ENCODE measurements around the gene C18orf32. TPM values are rescaled to one million over a fixed set of nuclear protein-coding genes. Genes with fewer than 3 reads are reported as not detected.

The C18orf32 gene
- total and polyA plus RNA-seq, 2 of the 13 experiments (the other 11 are each of a cell fraction or from before 2014, with no cell fraction given), result 17.6 to 20.6 TPM

- TF ChIP-seq, protein P1, sequence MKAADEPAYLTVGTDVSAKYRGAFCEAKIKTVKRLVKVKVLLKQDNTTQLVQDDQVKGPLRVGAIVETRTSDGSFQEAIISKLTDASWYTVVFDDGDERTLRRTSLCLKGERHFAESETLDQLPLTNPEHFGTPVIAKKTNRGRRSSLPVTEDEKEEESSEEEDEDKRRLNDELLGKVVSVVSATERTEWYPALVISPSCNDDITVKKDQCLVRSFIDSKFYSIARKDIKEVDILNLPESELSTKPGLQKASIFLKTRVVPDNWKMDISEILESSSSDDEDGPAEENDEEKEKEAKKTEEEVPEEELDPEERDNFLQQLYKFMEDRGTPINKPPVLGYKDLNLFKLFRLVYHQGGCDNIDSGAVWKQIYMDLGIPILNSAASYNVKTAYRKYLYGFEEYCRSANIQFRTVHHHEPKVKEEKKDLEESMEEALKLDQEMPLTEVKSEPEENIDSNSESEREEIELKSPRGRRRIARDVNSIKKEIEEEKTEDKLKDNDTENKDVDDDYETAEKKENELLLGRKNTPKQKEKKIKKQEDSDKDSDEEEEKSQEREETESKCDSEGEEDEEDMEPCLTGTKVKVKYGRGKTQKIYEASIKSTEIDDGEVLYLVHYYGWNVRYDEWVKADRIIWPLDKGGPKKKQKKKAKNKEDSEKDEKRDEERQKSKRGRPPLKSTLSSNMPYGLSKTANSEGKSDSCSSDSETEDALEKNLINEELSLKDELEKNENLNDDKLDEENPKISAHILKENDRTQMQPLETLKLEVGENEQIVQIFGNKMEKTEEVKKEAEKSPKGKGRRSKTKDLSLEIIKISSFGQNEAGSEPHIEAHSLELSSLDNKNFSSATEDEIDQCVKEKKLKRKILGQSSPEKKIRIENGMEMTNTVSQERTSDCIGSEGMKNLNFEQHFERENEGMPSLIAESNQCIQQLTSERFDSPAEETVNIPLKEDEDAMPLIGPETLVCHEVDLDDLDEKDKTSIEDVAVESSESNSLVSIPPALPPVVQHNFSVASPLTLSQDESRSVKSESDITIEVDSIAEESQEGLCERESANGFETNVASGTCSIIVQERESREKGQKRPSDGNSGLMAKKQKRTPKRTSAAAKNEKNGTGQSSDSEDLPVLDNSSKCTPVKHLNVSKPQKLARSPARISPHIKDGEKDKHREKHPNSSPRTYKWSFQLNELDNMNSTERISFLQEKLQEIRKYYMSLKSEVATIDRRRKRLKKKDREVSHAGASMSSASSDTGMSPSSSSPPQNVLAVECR (CRISPR knock-in tag; IDR thresholded peaks at IDR 0.05; ENCODE audit: borderline replicate concordance), result peak; percentile 82; the same call in 1 of the 2 replicates
- TF ChIP-seq, protein P2, sequence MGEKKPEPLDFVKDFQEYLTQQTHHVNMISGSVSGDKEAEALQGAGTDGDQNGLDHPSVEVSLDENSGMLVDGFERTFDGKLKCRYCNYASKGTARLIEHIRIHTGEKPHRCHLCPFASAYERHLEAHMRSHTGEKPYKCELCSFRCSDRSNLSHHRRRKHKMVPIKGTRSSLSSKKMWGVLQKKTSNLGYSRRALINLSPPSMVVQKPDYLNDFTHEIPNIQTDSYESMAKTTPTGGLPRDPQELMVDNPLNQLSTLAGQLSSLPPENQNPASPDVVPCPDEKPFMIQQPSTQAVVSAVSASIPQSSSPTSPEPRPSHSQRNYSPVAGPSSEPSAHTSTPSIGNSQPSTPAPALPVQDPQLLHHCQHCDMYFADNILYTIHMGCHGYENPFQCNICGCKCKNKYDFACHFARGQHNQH (CRISPR knock-in tag; IDR thresholded peaks at IDR 0.05), result peak; percentile 74
- TF ChIP-seq ZNF790 (CRISPR knock-in tag; IDR thresholded peaks at IDR 0.05; ENCODE audit: borderline replicate concordance) (no peak), NFYB (CRISPR knock-in tag; IDR thresholded peaks at IDR 0.05) (0 out of 2 replicates have a peak, but pooled peaks have one; percentile 4), TMF1 (CRISPR knock-in tag; IDR thresholded peaks at IDR 0.05; ENCODE audit: low read depth) (no peak), SPEN (CRISPR knock-in tag; IDR thresholded peaks at IDR 0.05; ENCODE audit: low read depth) (peak; percentile 99), ZFYVE20 (CRISPR knock-in tag; IDR thresholded peaks at IDR 0.05; ENCODE audit: borderline replicate concordance, low read depth) (no peak), ARHGAP35 (CRISPR knock-in tag; IDR thresholded peaks at IDR 0.05; ENCODE audit: borderline replicate concordance) (no peak), MEIS1 (CRISPR knock-in tag; IDR thresholded peaks at IDR 0.05; ENCODE audit: borderline replicate concordance) (no peak), ZBTB7B (CRISPR knock-in tag; IDR thresholded peaks at IDR 0.05) (0 out of 2 replicates have a peak, but pooled peaks have one; percentile 55), BHLHE40 (IDR thresholded peaks at IDR 0.05; ENCODE audit: low read length) (no peak), ZNF879 (CRISPR knock-in tag; IDR thresholded peaks at IDR 0.05) (no peak), CREB1 (IDR thresholded peaks at IDR 0.05) (no peak), CREB1 (CRISPR knock-in tag; IDR thresholded peaks at IDR 0.05) (peak; percentile 47; the same call in 1 of the 2 replicates), SNRNP70 (IDR thresholded peaks at IDR 0.05; ENCODE audit: low read depth, low read length) (no peak), ATM (IDR thresholded peaks at IDR 0.05; ENCODE audit: borderline replicate concordance) (no peak), YY1 (IDR thresholded peaks at IDR 0.05; ENCODE audit: insufficient read depth, insufficient replicate concordance, low read depth, low read length) (peak; percentile 79), ZSCAN9 (CRISPR knock-in tag; IDR thresholded peaks at IDR 0.05; ENCODE audit: borderline replicate concordance) (peak; percentile 67; the same call in 1 of the 2 replicates), ATRX (CRISPR knock-in tag; IDR thresholded peaks at IDR 0.05; ENCODE audit: borderline replicate concordance) (no peak), ZIK1 (CRISPR knock-in tag; IDR thresholded peaks at IDR 0.05; ENCODE audit: borderline replicate concordance, low read depth) (no peak), ZNF468 (CRISPR knock-in tag; IDR thresholded peaks at IDR 0.05) (no peak), ELF3 (CRISPR knock-in tag; IDR thresholded peaks at IDR 0.05) (peak; percentile 80), ZBTB14 (CRISPR knock-in tag; IDR thresholded peaks at IDR 0.05) (no peak), SP4 (CRISPR knock-in tag; IDR thresholded peaks at IDR 0.05) (peak; percentile 60)
Measured at GRCh38 chr18:49491857-49492693, 5.0 kb upstream of the C18orf32 start, which contains the start of gene RPL17 (continued).

Data from HepG2 (cell line).